HG03108 (cell line): Measurements from ENCODE around the gene OR1L6.

Experiments
- ATAC-seq: cut with Tn5 transposase; IDR thresholded peaks from one replicate; pipeline ENCODE4 v1.9.1; 2021; ENCODE audit warnings: moderate library complexity; ENCODE audit not compliant: unreplicated experiment

The OR1L6 gene, protein sequence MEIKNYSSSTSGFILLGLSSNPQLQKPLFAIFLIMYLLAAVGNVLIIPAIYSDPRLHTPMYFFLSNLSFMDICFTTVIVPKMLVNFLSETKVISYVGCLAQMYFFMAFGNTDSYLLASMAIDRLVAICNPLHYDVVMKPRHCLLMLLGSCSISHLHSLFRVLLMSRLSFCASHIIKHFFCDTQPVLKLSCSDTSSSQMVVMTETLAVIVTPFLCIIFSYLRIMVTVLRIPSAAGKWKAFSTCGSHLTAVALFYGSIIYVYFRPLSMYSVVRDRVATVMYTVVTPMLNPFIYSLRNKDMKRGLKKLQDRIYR

GRCh38 chr9:122742003-122742402, at the start of gene OR1L6:
Gene OR1L6 (plus strand): TSS chr9:122742303. CDS start chr9:122749848, 7,545 bp downstream.
- ATAC-seq = no peak

DNA sequence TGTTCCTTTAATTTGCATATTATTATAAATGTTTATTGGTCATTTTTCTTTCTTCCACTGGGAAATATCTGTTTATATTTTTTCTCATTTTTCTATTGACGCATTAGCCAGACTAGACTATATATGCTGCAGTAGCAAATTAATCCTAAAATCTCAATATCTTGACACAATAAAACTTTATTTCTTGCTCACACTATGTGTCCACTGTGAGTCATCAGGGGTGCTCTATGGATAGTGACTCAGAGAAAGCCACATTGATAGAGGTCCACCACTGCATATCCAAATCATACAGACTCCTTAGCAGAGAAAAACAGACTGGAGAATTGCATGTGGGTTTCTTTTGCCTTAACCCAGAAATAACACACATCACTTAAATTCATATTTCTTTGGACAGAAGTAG, 46.4 kb upstream of the OR1L6 start:
- ATAC-seq = no peak

GRCh38 chr9:122718038-122718437, 24.1 kb upstream of the OR1L6 start:
- ATAC-seq = no peak

DNA sequence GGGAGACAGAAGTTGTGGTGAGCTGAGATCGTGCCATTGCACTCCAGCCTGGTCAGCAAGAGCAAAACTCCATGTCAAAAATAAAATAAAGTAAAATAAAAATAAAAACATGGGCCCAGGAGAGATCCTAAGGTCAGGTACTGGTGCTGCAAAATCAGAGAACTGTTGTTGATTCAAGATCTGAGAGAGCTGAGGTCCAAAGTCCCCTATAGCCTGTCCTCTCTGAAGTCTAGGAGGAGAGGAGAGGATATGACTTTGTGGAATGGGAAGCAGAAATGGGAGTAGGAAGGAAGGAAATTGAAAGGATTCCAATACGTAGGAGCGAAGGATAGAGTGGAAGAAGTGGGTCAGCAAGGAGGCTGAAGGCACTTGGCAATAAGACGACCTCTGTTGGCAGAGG, 22.9 kb upstream of the OR1L6 start:
- ATAC-seq = no peak

- ATAC-seq = no peak
Measured at GRCh38 chr9:122723690-122724089, 18.4 kb upstream of the OR1L6 start, which contains the start of gene OR1L4. Gene OR1L4 (plus strand): TSS chr9:122723990. CDS start chr9:122723990, 0 bp downstream.

DNA sequence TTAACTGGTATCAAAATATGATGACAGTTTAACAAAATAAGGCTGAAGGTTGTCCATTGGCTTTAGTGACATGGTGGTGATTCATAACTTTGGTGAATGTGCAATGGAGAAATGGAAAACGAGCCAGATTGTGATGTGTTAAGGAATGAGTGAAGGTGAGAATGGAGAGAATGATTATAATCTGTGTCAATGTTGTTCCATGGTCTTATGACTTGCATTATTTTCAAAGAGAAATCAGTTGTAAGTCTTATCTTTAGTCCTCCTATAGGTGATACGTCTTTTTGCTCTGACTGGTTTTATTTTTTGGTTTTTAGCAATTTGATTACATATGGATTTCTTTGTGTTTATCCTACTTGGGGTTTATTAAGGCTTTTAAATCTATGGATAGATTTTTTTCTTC, 12.7 kb downstream of the OR1L6 start:
- no peak for ATAC-seq

GRCh38 chr9:122767817-122768216, 25.7 kb downstream of the OR1L6 start:
- no peak for ATAC-seq

GRCh38 chr9:122777052-122777451, 34.9 kb downstream of the OR1L6 start:
- no peak for ATAC-seq

DNA sequence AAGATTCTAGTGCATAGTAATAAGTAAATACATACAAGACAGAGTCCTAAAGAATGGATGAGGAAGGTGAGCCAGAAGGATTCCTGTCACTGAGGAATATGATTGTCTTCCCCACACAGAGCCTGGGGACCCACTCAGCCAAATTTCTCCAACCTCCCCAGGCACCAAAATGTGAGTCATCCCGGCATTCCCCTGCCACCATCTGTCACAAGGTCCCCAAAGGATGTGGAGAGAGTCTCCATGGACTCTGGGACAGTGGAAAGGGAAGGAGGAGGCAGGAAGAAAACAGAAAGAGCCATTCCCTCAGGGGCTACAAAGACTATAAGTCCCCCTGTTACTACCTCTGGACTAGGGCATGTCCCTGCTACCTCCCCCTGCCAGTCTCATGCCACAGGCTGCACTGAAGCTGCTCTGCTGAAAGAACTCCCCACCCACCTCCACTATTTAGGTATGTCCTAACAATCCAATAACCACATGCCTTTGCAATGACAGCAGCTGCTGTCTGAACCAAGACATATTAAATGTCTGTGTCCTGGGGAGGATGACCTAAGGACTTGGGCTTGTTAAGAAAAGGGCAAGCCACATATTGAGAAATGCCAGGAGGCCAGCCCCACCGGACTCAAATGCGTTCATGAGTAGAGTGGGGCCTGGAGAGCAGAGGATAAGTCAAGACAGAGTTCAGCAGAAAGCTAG, 36.0 kb downstream of the OR1L6 start:
- ATAC-seq = no peak

GRCh38 chr9:122779181-122779580, 37.1 kb downstream of the OR1L6 start:
- ATAC-seq = no peak

DNA sequence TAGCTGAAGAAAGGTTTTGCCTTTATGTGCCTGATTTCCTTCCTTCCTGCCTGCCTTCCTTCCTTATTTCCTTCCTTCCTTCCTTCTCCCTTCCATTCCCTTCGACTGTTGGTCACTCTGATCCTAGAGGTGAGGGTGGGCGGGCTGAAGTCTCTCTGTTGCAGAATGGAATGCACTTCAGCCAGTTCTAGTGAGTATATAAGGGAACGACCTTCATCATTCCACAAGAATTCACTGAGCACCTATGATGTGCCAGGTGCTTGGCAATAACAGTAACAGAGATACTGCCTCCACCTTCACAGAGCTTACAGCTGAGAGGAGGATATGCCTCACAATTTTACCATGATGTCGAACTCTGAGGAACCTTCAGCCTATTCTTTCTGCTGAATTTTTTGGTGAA, 37.9 kb downstream of the OR1L6 start:
- no peak for ATAC-seq

DNA sequence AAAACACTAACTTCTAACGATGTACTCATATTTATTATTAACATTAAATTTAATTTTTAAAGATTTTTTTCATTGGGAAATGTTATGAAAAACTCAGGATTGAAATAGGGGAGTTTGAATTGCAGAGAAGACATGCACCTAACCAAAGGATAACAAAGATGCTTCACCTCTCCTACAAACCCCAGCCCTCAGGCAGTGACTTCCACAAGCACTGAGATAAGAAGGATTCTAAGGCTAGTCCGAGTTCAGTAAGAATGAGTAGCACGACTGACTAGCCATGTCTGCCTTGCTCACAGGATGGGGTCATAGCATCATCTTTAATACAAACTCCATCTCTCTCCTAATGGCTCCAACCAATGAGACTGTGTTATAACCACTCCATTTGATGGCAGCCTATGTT, 39.6 kb downstream of the OR1L6 start:
- no peak for ATAC-seq

DNA sequence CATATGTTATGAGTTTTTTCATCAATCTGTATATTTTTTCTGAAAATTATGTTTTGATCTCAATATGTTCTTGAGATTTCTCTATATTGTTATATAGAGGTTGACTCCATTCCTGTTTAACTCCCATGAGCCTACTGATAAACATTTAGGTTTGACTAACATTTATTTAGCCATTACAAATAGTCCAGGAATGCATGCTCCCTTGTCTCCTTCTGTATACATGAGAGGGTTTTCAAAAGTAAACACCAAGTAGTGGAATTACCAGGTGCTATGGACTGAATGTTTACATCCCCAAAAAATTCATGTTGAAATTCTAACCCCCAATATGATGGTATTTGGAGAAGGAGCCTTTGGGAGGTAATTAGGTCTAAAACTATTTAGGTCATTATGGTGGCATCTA, 43.2 kb downstream of the OR1L6 start:
- ATAC-seq = no peak

DNA sequence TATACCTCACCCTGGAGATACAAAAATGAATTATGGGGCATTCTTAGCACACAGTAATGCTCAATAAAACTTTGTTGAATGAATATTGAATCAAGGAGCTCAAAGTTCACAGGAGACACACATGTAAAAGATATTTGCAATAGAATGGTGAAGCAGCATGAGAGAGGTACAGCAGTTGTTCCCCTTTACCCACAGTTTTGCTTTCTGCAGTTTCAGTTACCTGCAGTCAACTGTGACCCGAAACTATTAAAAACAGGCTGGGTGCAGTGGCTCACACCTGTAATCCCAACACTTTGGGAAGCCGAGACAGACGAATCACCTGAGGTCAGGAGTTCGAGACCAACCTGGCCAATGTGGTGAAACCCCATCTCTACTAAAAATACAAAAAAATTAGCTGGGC, 44.2 kb downstream of the OR1L6 start:
- no peak for ATAC-seq

DNA sequence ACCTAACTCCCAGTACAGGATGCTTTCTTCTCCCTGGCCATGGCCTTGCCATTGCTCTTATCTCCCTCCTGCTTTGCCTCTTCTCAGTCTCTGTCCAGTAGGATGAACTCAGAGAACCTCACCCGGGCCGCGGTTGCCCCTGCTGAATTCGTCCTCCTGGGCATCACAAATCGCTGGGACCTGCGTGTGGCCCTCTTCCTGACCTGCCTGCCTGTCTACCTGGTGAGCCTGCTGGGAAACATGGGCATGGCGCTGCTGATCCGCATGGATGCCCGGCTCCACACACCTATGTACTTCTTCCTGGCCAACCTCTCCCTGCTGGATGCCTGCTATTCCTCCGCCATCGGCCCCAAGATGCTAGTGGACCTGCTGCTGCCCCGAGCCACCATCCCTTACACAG, 46.7 kb downstream of the OR1L6 start, which contains the start of gene OR5C1:
Gene OR5C1 (plus strand): TSS at position 103 of the 400 bp plus-strand sequence. CDS start 0 bp downstream, at position 103.
- no peak for ATAC-seq

- ATAC-seq = no peak
Measured at GRCh38 chr9:122789256-122790046, 47.3 kb downstream of the OR1L6 start.

DNA sequence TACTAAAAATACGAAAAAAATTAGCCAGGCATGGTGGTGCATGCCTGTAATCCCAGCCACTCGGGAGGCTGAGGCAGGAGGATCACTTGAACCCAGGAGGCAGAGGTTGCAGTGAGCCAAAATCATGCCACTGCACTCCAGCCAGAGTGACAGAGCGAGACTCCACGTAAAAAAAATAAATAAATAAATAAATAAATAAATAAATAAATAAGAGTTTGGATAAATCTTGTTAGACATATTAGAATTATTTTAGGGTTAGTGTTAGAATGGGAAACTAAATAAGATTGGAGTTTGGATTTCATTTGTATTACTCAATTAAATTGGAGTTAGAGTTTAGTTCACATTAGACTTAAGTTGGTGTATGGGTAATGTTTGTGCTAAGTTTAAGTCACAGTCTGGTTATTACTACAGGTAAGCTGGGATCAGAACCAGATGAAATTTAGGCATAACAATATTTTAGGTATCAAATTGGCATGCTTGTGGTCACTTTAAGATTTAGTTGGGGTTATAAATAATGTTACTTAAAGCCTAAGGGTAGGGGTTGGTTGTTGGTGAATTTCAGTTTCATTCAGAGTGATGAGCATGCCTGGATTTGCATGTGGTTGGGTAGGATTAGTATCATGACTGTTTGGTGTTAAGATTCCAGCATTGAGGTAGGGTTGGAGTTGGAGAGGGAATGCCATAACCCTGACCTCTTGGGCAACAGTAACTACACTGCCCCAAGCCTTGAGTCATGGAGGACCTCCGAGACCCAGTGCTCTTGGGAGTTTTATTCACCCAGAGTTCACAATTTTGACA, 50.0 kb downstream of the OR1L6 start:
- no peak for ATAC-seq

GRCh38 chr9:122797316-122798063, 55.4 kb downstream of the OR1L6 start:
- no peak for ATAC-seq
